Measurements from ENCODE around the gene MALRD1. TPM values are rescaled to one million over a fixed set of nuclear protein-coding genes. Genes with fewer than 3 reads are reported as not detected.

The MALRD1 gene
- polyA plus RNA-seq, 6 donors from 2014 or later: not detected

DNA sequence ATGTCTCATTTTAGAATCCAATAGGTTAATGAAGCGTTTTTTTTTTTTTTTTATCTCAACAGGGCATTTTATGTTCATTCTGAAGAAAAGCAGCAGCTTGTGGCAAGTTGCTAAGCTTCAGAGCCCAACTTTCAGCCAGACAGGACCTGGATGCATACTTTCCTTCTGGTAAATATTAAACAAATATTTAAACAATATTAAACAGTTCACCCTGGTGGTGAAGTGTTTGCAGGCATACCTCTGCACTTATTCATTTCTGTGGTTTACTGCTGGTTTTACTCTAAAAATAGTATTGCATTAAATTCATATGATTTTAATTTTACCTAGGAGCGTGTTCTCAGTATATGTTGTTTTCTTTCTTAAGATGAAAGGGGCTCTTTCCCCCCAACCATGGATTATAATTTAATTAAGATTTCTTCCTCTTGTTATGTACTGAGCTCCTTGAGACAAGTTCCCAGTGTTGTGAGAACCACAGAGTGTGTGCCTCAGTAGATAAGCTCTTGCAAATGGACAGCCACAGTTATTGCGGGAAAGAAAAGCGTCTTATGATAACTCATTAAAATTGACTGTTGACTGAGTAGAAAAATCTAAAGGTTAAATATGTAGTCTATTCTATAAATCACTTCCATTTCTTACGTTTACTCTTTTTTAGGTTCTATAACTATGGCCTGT lies 155.8 kb downstream of the MALRD1 start:
- Mint-ChIP-seq H3K4me1 (no peaks in the 10 kb centered on the region), H3K36me3 (no peaks in the 10 kb centered on the region), H3K27ac (no peak overlapping the region), H3K27me3 (no peaks in the 10 kb centered on the region), H3K9me3 (peaks cover 0 to 3% (median 0%) of the 10 kb centered on the region in 7 donors), H3K4me3 (no peak overlapping the region)
- DNase-seq (no peak), ATAC-seq (ENCODE audit: low read depth in 2 of 2) (no peak)

DNA sequence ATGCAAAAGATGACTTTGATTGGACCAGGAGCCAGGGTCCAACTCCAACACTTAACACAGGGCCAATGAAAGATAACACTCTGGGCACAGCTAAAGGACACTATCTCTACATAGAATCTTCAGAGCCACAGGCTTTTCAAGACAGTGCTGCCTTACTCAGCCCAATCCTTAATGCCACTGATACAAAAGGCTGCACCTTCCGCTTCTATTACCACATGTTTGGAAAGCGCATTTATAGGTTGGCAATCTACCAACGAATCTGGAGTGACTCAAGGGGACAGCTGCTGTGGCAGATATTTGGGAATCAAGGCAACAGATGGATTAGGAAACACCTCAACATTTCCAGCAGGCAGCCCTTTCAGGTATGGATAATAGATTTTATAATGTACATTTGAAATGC lies 160.7 kb downstream of the MALRD1 start:
- no peaks in the 10 kb centered on the region for H3K4me1 Mint-ChIP-seq
- no peak for ATAC-seq (ENCODE audit: low read depth in 2 of 2)
- no peak for DNase-seq
- H3K27me3 Mint-ChIP-seq: no peaks in the 10 kb centered on the region
- H3K36me3 Mint-ChIP-seq: no peaks in the 10 kb centered on the region
- peaks cover 0 to 5% (median 0%) of the 10 kb centered on the region in 7 donors for H3K9me3 Mint-ChIP-seq
- H3K27ac Mint-ChIP-seq: no peak overlapping the region
- H3K4me3 Mint-ChIP-seq: no peak overlapping the region

DNA sequence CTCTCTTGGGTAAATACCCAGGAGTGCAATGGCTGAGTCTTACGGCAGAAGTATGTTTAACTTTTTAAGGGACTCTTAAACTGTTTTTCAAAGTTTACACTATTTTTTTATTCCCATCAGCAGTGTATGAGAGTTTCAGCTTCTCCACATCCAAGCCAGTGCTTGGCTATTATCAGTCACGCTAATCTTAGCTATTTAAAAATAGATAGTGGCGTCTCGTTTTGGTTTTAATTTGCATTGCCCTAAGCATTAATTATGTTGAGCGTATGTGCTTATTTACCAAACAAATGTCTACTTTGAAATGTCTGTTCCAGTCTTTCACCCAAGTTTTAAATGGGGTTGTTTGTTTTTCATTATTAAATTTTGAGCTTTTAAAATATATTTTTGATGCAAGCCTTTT lies 164.0 kb downstream of the MALRD1 start:
- ATAC-seq (ENCODE audit: low read depth in 2 of 2) (no peak), DNase-seq (no peak)
- Mint-ChIP-seq H3K4me3 (no peak overlapping the region), H3K27ac (no peak overlapping the region), H3K36me3 (no peaks in the 10 kb centered on the region), H3K27me3 (no peaks in the 10 kb centered on the region), H3K9me3 (peaks cover 0 to 15% (median 3%) of the 10 kb centered on the region in 7 donors), H3K4me1 (no peaks in the 10 kb centered on the region)

DNA sequence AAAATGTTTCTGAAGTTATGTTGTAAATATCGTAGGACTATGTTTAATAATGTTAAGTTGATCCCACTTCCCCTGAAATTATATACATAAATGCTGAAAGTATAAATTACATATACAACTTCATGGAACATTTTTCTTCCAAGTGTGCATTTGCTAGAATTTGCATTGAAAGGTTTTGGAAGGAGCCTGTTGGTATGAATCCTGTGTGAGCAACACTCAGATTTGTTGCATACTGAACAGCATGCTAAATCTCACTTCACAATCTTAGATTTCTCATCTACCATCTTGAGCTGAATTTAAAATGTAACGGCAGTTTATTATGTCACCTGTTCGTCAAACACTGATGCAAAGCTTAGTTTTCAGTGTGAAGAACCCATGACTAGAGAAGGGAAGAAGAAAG lies 172.6 kb downstream of the MALRD1 start:
- DNase-seq (no peak), ATAC-seq (ENCODE audit: low read depth in 2 of 2) (no peak)
- no peaks in the 10 kb centered on the region for H3K4me1 Mint-ChIP-seq
- no peak overlapping the region for H3K27ac Mint-ChIP-seq
- no peaks in the 10 kb centered on the region for H3K27me3 Mint-ChIP-seq
- peaks cover 0 to 13% (median 8%) of the 10 kb centered on the region in 7 donors for H3K9me3 Mint-ChIP-seq
- H3K36me3 Mint-ChIP-seq: no peaks in the 10 kb centered on the region
- H3K4me3 Mint-ChIP-seq: no peak overlapping the region

DNA sequence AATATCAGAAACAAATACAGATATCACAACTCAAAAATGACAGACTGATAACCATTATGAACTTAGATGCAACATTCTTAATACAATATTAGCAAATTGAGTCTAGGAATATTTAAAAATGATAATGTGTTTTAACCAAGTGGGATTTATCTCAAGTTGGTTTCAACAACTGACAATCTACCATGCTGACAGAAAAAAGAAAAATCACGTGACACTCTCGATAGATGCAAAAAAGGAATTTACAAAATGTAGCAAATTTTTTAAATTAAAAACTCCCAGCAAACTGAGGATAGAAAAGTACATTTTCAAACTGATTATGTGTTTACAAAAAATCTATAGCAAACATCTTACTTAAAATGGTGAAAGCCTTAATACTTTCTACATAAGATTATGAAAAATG lies 177.4 kb downstream of the MALRD1 start:
- no peaks in the 10 kb centered on the region for H3K27me3 Mint-ChIP-seq
- H3K4me3 Mint-ChIP-seq: no peak overlapping the region
- peaks cover 0 to 16% (median 8%) of the 10 kb centered on the region in 7 donors for H3K9me3 Mint-ChIP-seq
- no peaks in the 10 kb centered on the region for H3K36me3 Mint-ChIP-seq
- no peak overlapping the region for H3K27ac Mint-ChIP-seq
- DNase-seq (no peak), ATAC-seq (ENCODE audit: low read depth in 2 of 2) (no peak)
- H3K4me1 Mint-ChIP-seq: no peaks in the 10 kb centered on the region

DNA sequence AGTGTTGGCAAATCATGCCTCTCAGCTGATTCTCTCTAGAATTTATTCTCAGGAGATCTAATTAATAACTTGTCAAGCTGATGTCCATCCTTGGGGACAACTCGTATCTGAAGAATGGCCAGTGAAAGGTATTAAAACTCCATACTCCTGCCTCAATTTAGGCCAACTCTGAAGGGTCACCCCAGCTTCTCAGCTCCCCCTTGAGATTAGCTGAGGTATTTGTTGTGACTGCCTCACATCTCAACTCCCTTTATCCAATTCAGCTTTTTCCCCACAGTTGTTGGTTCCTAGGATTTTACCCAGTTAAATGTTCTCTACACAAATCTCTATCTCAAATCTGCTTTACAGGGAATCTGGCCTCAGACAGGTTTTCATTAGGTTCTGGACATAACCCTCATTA lies 182.4 kb downstream of the MALRD1 start:
- Mint-ChIP-seq H3K4me1 (no peaks in the 10 kb centered on the region), H3K27ac (no peak overlapping the region), H3K36me3 (no peaks in the 10 kb centered on the region), H3K4me3 (no peak overlapping the region), H3K9me3 (peaks cover 5 to 11% (median 7%) of the 10 kb centered on the region in 7 donors), H3K27me3 (no peaks in the 10 kb centered on the region)
- DNase-seq (no peak), ATAC-seq (ENCODE audit: low read depth in 2 of 2) (no peak)

DNA sequence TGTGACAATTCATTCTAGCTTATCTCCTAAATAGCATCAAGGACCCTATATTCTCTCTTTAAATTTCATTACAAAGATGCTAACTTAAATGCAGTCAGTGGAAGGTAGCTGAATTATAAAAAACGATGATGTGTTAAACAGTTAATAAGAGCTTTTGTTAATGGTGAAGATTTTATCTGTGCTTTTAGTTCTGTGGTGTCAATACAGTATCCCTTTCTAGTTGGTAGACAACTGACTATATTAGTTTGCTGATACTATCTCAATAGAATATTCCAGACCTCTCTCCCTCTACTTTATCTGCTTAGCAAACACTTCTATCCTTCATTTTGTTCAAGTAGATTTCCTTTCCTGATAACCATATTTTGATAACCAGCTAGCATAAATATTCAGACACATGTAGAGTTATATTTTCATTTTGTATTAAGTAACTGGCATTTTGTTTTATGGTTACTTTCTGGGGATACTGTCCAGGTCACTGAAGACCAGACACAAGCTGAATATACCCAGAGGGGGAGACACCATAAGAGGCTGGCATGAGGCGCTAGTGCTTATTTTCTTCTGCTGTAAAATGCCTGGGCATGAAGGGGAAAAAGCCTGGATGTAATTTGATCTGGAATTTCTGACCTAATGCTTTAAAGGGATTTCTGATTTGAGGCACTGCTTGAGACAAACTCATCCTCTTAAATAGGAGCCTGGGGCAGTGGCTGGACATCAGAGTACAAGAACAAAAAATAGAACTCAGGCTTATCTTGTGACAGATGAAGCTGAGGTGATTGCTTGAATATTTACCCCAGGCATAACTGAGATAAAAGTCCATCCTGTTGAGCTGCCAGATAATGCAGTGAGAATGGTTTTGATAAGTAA lies 197.5 kb downstream of the MALRD1 start:
- DNase-seq (no peak), ATAC-seq (ENCODE audit: low read depth in 2 of 2) (no peak)
- H3K9me3 Mint-ChIP-seq: peaks cover 0 to 8% (median 2%) of the 10 kb centered on the region in 7 donors
- H3K27me3 Mint-ChIP-seq: no peaks in the 10 kb centered on the region
- H3K4me1 Mint-ChIP-seq: no peaks in the 10 kb centered on the region
- no peaks in the 10 kb centered on the region for H3K36me3 Mint-ChIP-seq
- no peak overlapping the region for H3K4me3 Mint-ChIP-seq
- H3K27ac Mint-ChIP-seq: no peak overlapping the region

DNA sequence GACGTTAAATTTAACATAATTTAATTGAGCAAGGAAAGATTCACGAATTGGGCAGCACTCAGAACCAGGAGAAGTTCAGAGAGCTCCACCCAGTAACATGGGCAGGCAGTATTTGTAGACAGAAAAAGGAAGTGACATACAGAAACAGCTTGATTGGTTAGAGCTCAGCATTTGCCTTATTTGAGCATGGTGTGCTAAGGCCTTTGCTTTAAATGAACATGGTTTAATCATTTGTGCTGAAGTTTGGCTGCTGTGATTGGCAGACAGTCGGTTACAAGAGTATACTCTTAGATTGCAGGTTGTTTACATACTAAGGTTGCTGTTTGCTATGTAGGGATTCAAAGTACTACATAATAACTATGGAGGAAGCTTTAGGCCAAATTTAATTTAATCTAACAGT lies 199.2 kb downstream of the MALRD1 start:
- H3K27ac Mint-ChIP-seq: no peak overlapping the region
- H3K27me3 Mint-ChIP-seq: no peaks in the 10 kb centered on the region
- no peak overlapping the region for H3K4me3 Mint-ChIP-seq
- no peaks in the 10 kb centered on the region for H3K36me3 Mint-ChIP-seq
- peaks cover 0 to 9% (median 0%) of the 10 kb centered on the region in 7 donors for H3K9me3 Mint-ChIP-seq
- ATAC-seq (ENCODE audit: low read depth in 2 of 2): no peak
- DNase-seq: no peak
- H3K4me1 Mint-ChIP-seq: no peaks in the 10 kb centered on the region

DNA sequence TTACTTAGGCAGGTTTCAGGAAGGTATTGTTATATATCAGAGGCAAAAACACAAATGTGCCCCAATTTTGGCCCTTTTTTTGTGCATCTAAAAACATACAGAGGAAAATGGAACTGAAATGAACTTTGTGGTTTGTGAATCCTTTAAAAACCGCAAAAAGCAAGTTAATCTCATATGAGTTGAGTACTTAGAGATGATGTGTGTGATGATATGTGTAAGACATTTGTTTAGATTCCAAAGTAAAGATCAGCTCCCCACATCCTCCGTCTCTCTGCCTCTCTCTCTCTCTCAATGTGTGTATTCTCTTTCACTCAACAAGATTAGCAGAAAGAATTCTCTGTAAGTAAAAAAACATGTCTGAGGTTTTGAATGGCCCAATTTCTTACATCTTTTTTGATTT lies 201.9 kb downstream of the MALRD1 start:
- Mint-ChIP-seq H3K4me1 (no peaks in the 10 kb centered on the region), H3K27ac (no peak overlapping the region), H3K27me3 (no peaks in the 10 kb centered on the region), H3K4me3 (no peak overlapping the region), H3K9me3 (peaks cover 0 to 14% (median 3%) of the 10 kb centered on the region in 7 donors), H3K36me3 (no peaks in the 10 kb centered on the region)
- DNase-seq (no peak), ATAC-seq (ENCODE audit: low read depth in 2 of 2) (no peak)

DNA sequence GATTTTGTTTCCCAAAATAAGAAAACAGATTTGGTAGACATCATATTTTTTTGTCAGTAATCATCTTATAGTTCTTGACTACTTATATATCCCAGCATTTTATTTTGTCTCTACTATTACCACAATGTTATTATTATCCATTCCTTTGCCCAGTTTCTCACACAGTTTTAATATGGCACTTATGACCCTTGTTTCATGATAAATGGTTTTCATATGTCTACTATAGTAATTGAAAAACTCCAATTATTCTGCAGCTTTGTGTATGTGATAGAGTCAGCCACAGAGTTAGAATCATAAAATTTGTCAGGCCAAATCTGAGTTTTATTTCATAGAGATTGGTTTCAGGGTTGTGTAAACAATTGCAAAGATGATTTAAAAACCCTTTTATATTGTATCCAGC lies 203.9 kb downstream of the MALRD1 start:
- H3K4me3 Mint-ChIP-seq: no peak overlapping the region
- no peaks in the 10 kb centered on the region for H3K4me1 Mint-ChIP-seq
- H3K9me3 Mint-ChIP-seq: peaks cover 0 to 14% (median 3%) of the 10 kb centered on the region in 7 donors
- ATAC-seq (ENCODE audit: low read depth in 2 of 2) (no peak), DNase-seq (no peak)
- no peak overlapping the region for H3K27ac Mint-ChIP-seq
- H3K27me3 Mint-ChIP-seq: no peaks in the 10 kb centered on the region
- no peaks in the 10 kb centered on the region for H3K36me3 Mint-ChIP-seq

DNA sequence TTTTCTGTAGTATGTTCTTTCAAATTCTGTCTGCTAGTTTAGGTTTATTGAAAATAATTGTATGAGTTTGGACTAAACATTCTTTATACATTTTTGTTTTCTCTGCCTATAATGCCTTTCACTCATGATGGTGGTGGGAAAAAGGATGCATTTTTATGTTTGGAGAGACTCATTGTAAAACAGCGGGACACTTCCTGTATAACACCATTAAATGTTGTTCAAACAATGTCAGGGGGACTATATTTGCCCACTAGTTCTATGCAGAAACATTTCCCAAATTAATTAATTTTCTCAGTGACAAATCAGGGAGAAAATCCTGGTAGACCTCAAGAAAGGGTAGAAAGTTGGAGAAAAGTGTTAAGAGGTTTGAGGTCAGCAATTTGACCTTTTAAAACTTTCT lies 207.7 kb downstream of the MALRD1 start:
- no peaks in the 10 kb centered on the region for H3K36me3 Mint-ChIP-seq
- peaks cover 0 to 14% (median 7%) of the 10 kb centered on the region in 7 donors for H3K9me3 Mint-ChIP-seq
- H3K4me3 Mint-ChIP-seq: no peak overlapping the region
- no peaks in the 10 kb centered on the region for H3K4me1 Mint-ChIP-seq
- ATAC-seq (ENCODE audit: low read depth in 2 of 2) (no peak), DNase-seq (no peak)
- no peak overlapping the region for H3K27ac Mint-ChIP-seq
- no peaks in the 10 kb centered on the region for H3K27me3 Mint-ChIP-seq

DNA sequence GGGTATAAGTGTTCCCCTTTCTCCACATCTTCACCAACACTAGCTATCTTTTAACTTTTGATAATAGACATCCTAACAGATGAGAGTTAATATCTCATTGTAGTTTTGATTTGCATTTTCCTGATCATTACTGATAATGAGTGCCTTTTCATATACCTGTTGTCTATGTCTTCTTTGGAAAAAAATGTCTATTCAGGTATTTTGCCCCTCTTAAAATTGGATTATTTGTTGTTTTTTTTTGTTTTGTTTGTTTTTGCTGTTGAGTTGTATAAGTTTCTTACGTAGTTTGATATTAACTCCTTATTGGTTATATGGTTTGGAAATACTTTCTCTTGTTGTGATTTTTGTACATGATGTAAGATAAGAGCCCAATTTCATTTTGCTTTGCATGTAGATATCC lies 214.7 kb downstream of the MALRD1 start:
- H3K27ac Mint-ChIP-seq: no peak overlapping the region
- peaks cover 3 to 16% (median 8%) of the 10 kb centered on the region in 7 donors for H3K9me3 Mint-ChIP-seq
- no peaks in the 10 kb centered on the region for H3K36me3 Mint-ChIP-seq
- no peak overlapping the region for H3K4me3 Mint-ChIP-seq
- H3K27me3 Mint-ChIP-seq: no peaks in the 10 kb centered on the region
- no peak for DNase-seq
- H3K4me1 Mint-ChIP-seq: no peaks in the 10 kb centered on the region
- ATAC-seq (ENCODE audit: low read depth in 2 of 2): no peak

DNA sequence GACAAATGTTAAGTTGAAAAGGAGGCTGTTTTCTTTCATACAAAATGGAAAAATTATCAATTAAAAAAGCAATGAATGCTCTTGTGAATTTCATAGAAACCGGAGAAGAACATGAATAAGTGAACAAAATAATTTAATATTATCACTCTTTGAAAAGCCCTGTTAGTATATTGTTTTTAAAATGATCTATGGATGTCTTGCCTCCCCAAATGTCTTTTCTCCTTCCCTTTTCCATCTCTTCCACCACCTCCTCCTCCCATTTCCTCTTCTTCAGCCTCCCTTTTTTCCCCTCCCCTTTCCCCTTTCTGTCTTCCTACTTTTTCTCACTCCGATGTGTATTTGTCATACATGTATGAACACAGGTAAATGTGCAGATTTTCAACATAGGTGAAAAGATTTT lies 234.7 kb downstream of the MALRD1 start:
- Mint-ChIP-seq H3K4me1 (no peaks in the 10 kb centered on the region), H3K4me3 (no peak overlapping the region), H3K27ac (no peak overlapping the region), H3K36me3 (no peaks in the 10 kb centered on the region), H3K27me3 (no peaks in the 10 kb centered on the region), H3K9me3 (peaks cover under 1 to 12% (median 4%) of the 10 kb centered on the region in 7 donors)
- no peak for ATAC-seq (ENCODE audit: low read depth in 2 of 2)
- DNase-seq: no peak

DNA sequence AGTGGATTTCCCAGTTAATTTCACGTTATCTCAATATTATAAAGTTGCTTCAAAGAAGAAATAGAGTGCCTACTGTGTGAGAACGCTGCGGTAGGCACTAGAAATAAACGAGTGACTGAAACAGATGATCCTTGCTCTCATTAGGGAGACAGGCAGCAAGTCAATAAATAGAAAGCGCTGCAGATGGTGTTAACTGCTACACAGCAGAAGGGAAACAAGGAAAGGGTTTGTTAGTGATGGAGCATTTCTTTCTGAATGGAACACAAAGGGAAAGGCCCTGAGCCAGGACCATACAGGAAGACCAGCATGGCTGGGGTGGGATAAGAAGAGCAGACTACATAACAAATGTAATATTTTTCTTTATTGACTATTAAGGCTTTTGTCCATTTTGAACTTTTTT lies 235.2 kb downstream of the MALRD1 start:
- Mint-ChIP-seq H3K4me1 (no peaks in the 10 kb centered on the region), H3K4me3 (no peak overlapping the region), H3K27me3 (no peaks in the 10 kb centered on the region), H3K36me3 (no peaks in the 10 kb centered on the region), H3K27ac (no peak overlapping the region), H3K9me3 (peaks cover 0 to 12% (median 6%) of the 10 kb centered on the region in 7 donors)
- DNase-seq (no peak), ATAC-seq (ENCODE audit: low read depth in 2 of 2) (no peak)

All from naive B cell (primary cell).